Trophoblast cell (in vitro differentiated cells and primary cell): ENCODE data around the gene DNAH1.

ENCODE experiments used
- DNase-seq, 2 donors: peaks; one replicate each; pipeline ENCODE4 v3.0.0-alpha.2; 2016
- H2AFZ ChIP-seq: 2 replicates; pipeline ENCODE4 v1.6.1; 2013; ENCODE audit warnings: low read length, moderate library complexity, mild to moderate bottlenecking; ENCODE audit not compliant: insufficient read depth, poor library complexity
- H2AK5ac ChIP-seq: 2 replicates; pipeline ENCODE4 v1.6.1; 2013; ENCODE audit warnings: mild to moderate bottlenecking, low read length
- H2BK120ac ChIP-seq: 2 replicates; pipeline ENCODE4 v1.6.1; 2013; ENCODE audit warnings: low read length, mild to moderate bottlenecking, moderate library complexity; ENCODE audit not compliant: insufficient read depth, poor library complexity
- H2BK12ac ChIP-seq: 2 replicates; pipeline ENCODE4 v1.6.1; 2013; ENCODE audit warnings: mild to moderate bottlenecking, low read length, moderate library complexity
- H2BK5ac ChIP-seq: 2 replicates; pipeline ENCODE4 v1.6.1; 2013; ENCODE audit warnings: low read length, low read depth, moderate library complexity, mild to moderate bottlenecking; ENCODE audit not compliant: poor library complexity
- H3K14ac ChIP-seq: 2 replicates; pipeline ENCODE4 v1.6.1; 2013; ENCODE audit warnings: mild to moderate bottlenecking, low read length
- H3K18ac ChIP-seq: 2 replicates; pipeline ENCODE4 v1.6.1; 2013; ENCODE audit warnings: mild to moderate bottlenecking, low read length
- H3K23ac ChIP-seq: 2 replicates; pipeline ENCODE4 v1.6.1; 2013; ENCODE audit warnings: low read length
- H3K27ac ChIP-seq: 2 replicates; pipeline ENCODE4 v1.5.1; 2013; ENCODE audit warnings: low read depth, mild to moderate bottlenecking, inconsistent platforms, low read length, moderate library complexity
- H3K27me3 ChIP-seq: 2 replicates; pipeline ENCODE4 v1.6.1; 2013; ENCODE audit warnings: inconsistent platforms, mild to moderate bottlenecking, low read length, moderate library complexity; ENCODE audit not compliant: insufficient read depth
- H3K36me3 ChIP-seq, 2 experiments: 1 replicate in 1 of 2; 2 replicates in 1 of 2; pipeline ENCODE4 v1.6.1; 2013; ENCODE audit warnings: low read length in 2 of 2, mild to moderate bottlenecking in 2 of 2, moderate library complexity in 1 of 2; ENCODE audit not compliant: insufficient read depth in 2 of 2, control insufficient read depth in 1 of 2
- H3K4ac ChIP-seq: 2 replicates; pipeline ENCODE4 v1.6.1; 2013; ENCODE audit warnings: low read depth, mild to moderate bottlenecking, low read length, moderate library complexity
- H3K4me1 ChIP-seq, 2 experiments: 1 replicate in 1 of 2; 2 replicates in 1 of 2; pipeline ENCODE4 v1.6.1; 2013; ENCODE audit warnings: low read length in 2 of 2, mild to moderate bottlenecking in 2 of 2, moderate library complexity in 1 of 2; ENCODE audit not compliant: insufficient read depth in 2 of 2, control insufficient read depth in 1 of 2
- H3K4me2 ChIP-seq: 2 replicates; pipeline ENCODE4 v1.6.1; 2013; ENCODE audit warnings: inconsistent platforms, mild to moderate bottlenecking, low read length, moderate library complexity
- H3K4me3 ChIP-seq: 2 replicates; pipeline ENCODE4 v1.5.1; 2013; ENCODE audit warnings: mild to moderate bottlenecking, low read depth, low read length, inconsistent platforms
- H3K79me1 ChIP-seq: one replicate; pipeline ENCODE4 v1.6.1; 2013; ENCODE audit warnings: low read length
- H3K79me2 ChIP-seq: 2 replicates; pipeline ENCODE4 v1.6.1; 2013; ENCODE audit warnings: low read length, mild to moderate bottlenecking; ENCODE audit not compliant: control insufficient read depth, insufficient read depth, poor library complexity
- H3K9ac ChIP-seq: 2 replicates; pipeline ENCODE4 v1.6.1; 2013; ENCODE audit warnings: mild to moderate bottlenecking, low read length
- H3K9me3 ChIP-seq: 2 replicates; pipeline ENCODE4 v1.6.1; 2013; ENCODE audit warnings: low read depth, mild to moderate bottlenecking, control low read depth, inconsistent platforms, low read length; ENCODE audit not compliant: insufficient read depth
- H4K12ac ChIP-seq: 2 replicates; pipeline ENCODE4 v1.6.1; 2013; ENCODE audit warnings: low read depth, mild to moderate bottlenecking, low read length, moderate library complexity
- H4K8ac ChIP-seq: 2 replicates; pipeline ENCODE4 v1.6.1; 2013; ENCODE audit warnings: low read depth, mild to moderate bottlenecking, low read length, moderate library complexity
- H4K91ac ChIP-seq: one replicate; pipeline ENCODE4 v1.6.1; 2013; ENCODE audit warnings: low read depth, mild to moderate bottlenecking, low read length, moderate library complexity
- WGBS: extraction: QIAGEN DNeasy Blood & Tissue Kit; methylation state at CpG from one replicate; pipeline ENCODE4 v1.1.7; 2013; ENCODE audit warnings: missing lambda C conversion rate; ENCODE audit not compliant: insufficient read length, insufficient coverage; ENCODE audit errors: extremely low coverage; 5-methylcytosine and 5-hydroxymethylcytosine counted together

The DNAH1 gene

DNA sequence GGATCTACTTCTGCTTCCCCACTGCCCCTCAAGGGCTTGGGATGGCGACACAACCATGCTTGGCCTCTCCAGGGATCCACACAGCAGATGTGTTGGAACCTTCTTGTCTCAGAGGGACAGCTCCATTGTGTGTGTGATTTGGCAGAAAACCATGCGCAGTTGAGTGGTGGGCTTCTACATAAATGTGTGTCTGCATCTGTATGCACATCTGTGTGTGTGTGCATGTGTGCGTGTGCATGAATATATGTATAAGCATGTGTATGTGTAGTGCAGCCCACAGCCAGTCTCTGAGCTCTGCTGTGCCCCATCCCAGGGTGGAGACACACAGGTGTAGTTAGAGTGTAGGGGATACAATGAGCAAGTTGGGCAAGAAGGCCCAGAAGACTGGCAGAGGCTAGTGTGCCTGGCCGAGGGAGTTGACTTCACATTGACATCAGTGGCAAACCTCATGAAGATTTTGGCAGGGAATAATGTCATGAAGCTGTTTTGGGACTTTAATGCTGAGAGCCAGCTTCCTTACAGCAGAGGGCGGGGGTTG is 20.4 kb upstream of the DNAH1 start:
- H3K23ac ChIP-seq = no peak overlapping the region
- H4K8ac ChIP-seq = no peak overlapping the region
- H3K18ac ChIP-seq = no peak overlapping the region
- H2BK12ac ChIP-seq = no peak overlapping the region
- H3K9me3 ChIP-seq = no peaks in the 10 kb centered on the region
- peaks cover 10% of the 10 kb centered on the region for H3K79me1 ChIP-seq
- no peaks in the 10 kb centered on the region for H3K27me3 ChIP-seq
- DNase-seq = no peak
- no peak overlapping the region for H3K9ac ChIP-seq
- H3K14ac ChIP-seq = no peak overlapping the region
- no peak overlapping the region for H3K27ac ChIP-seq
- no peak overlapping the region for H2BK120ac ChIP-seq
- no peak overlapping the region for H4K12ac ChIP-seq
- no peak overlapping the region for H3K4me3 ChIP-seq
- H2BK5ac ChIP-seq = no peak overlapping the region
- no peak overlapping the region for H4K91ac ChIP-seq
- no peak overlapping the region for H2AFZ ChIP-seq
- H3K4ac ChIP-seq = no peak overlapping the region
- H2AK5ac ChIP-seq = no peak overlapping the region
- peaks cover 2 to 10% of the 10 kb centered on the region in 2 experiments for H3K36me3 ChIP-seq
- no peak overlapping the region for H3K4me2 ChIP-seq
- peaks cover 17 to 20% of the 10 kb centered on the region in 2 experiments for H3K4me1 ChIP-seq
- no CpG with 5 or more reads among the region's 5 CpGs for WGBS
- no peaks in the 10 kb centered on the region for H3K79me2 ChIP-seq

DNA sequence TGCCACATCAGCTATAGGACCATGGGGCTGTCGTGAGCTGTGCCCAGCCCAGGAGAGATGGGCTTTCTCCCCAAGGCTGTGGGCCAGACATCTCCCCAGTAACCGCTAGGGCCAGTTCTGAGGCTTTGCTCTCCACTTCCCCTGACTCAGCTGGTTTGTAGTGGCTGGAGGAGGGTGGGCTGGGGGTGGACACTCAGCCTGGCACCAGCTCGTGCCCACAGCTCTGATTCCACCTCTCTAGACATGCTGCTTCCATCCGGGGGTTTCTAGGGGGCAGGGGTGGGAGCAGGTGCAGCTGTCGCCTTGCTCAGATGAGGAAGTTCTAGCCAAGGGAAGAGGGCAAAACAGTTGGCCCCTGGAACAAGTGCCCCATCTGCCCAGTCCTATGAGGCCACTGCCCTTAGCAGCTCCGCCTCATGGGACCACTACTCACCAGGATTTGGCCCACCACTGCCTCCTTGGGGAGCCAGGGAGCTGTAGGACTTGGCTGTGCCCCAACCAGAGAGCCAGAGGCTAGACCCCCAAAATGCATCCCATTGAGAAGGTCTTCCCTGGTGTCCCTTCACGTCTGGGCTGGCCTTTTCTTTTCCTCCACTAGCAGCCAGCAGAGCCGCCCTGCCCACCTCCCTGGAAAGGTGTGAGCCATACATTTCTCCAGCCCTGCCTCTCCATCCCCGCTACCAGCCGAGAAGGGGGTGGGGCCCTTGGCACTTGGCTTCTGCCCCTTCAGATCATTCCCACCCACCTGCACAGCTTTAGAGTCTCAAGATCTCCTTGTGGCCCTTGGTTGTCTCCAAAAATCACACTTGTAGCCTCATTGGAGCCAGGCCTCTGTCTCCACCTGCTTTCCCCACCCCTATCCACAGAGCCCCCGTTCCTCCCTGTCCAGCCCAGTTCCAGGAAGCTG is 18.6 kb upstream of the DNAH1 start:
- Histone ChIP-seq H2BK12ac (no peak overlapping the region), H3K36me3 (peaks cover 0 to 5% of the 10 kb centered on the region in 2 experiments), H3K9me3 (peaks cover 4% of the 10 kb centered on the region), H3K79me2 (no peaks in the 10 kb centered on the region), H3K18ac (no peak overlapping the region), H3K79me1 (peaks cover 14% of the 10 kb centered on the region), H3K4me1 (peaks cover 22 to 25% of the 10 kb centered on the region in 2 experiments), H3K9ac (no peak overlapping the region), H2AK5ac (no peak overlapping the region), H3K4ac (no peak overlapping the region), H3K27me3 (no peaks in the 10 kb centered on the region), H3K14ac (no peak overlapping the region), H4K91ac (no peak overlapping the region), H2AFZ (no peak overlapping the region), H3K4me2 (no peak overlapping the region), H3K23ac (no peak overlapping the region), H3K27ac (no peak overlapping the region), H4K12ac (no peak overlapping the region), H4K8ac (no peak overlapping the region), H2BK5ac (no peak overlapping the region), H3K4me3 (no peak overlapping the region), H2BK120ac (no peak overlapping the region)
- WGBS = no CpG with 5 or more reads among the region's 11 CpGs
- DNase-seq = no peak

DNA sequence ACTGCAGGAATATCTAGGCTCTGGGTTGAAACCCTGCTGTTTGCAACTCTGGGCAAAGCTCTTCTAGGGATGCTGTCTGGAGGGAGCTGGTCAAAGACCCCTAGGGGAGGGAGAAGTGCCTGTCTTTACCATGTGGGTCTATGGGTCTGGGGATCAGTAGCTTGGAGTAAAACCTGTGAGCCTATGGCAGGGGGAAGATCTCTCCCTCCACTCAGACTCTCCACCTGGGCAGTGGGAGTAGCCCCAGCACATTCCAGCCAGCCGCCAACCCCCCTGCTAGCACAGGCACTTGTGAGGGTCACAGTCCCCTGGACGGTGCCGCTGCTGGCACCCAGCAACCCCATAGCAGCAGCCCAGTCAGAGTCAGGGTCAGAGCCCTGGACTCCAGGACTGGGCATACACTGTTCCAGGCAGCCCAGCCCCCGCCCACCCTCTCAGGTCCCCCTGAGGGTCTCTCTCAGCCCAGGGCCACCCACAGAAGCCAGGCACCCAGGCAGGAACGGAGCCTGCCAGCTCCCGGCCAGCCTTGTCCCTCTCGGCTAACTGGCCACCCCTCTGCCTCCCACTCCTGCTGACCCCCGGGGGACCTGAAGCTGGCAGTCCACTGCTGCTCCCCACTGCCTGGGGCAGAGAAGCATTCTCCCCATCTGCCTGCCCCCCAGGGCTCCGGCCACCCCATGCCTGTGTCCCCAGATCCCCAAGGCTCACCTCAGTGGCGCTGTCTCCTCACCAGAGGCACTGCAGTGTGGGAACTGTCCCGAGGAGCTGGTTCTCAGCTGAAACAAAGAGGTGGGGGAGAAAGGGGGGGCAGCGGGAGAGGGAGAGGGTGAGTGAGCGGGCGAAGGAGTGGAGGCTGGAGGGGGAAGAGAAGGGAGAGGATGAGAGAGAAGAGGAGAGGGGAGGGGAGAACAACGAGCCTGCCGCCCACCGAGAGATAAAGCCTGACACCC is 17.7 kb upstream of the DNAH1 start:
- no peak for DNase-seq
- Histone ChIP-seq H3K23ac (no peak overlapping the region), H3K4ac (no peak overlapping the region), H3K27ac (no peak overlapping the region), H2AFZ (no peak overlapping the region), H3K9me3 (peaks cover 4% of the 10 kb centered on the region), H4K8ac (no peak overlapping the region), H3K4me3 (no peak overlapping the region), H3K79me2 (no peaks in the 10 kb centered on the region), H4K12ac (no peak overlapping the region), H4K91ac (peak overlapping the region; percentile 64), H3K4me1 (peaks cover 24 to 25% of the 10 kb centered on the region in 2 experiments), H2AK5ac (no peak overlapping the region), H2BK5ac (peak overlapping the region; percentile 44), H3K9ac (no peak overlapping the region), H3K14ac (peak overlapping the region; percentile 70), H3K79me1 (peaks cover 14% of the 10 kb centered on the region), H2BK120ac (peak overlapping the region; percentile 21), H3K36me3 (no peaks in the 10 kb centered on the region), H3K4me2 (no peak overlapping the region), H2BK12ac (peak overlapping the region; percentile 81), H3K18ac (peak overlapping the region; percentile 28), H3K27me3 (no peaks in the 10 kb centered on the region)
- no CpG with 5 or more reads among the region's 17 CpGs for WGBS

DNA sequence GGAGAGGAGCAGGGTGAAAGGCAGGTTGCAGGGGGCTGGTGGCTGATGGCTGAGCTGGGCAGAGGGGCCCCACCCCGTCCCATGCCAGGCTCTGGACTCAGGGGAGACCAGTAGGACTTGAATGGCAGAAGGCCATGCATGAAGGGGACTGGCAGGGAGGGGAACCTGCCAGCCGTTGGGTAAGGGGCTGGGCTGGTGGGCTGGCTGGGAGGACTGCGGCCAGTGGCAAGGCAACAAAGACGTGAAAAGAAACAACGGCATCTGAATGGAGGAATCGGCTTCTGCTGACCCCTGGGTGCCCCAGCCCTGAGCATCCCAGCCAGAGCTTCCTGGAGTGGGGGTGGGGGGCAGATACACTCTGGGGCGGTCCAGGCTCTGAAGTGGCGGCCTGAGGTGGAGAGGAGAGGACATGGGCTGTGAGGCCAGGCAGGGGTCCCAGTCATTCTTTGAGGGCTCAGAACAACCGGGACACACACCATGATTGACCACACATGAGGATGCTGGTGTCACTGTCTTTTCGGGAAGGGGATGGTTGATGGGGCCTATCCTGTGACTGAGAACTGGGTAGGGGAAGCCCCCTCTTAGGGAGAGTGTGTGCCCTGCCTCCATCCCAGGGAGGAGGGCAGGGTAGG is 16.8 kb upstream of the DNAH1 start:
- Histone ChIP-seq H4K91ac (peak overlapping the region; percentile 44), H3K27ac (no peak overlapping the region), H4K8ac (no peak overlapping the region), H2AK5ac (peak overlapping the region; percentile 90), H3K4me2 (peak overlapping the region; percentile 4), H3K9me3 (peaks cover 4% of the 10 kb centered on the region), H3K4me1 (peaks cover 24 to 25% of the 10 kb centered on the region in 2 experiments), H3K79me2 (no peaks in the 10 kb centered on the region), H2BK5ac (no peak overlapping the region), H2BK120ac (peak overlapping the region; percentile 21), H3K36me3 (no peaks in the 10 kb centered on the region), H2BK12ac (peak overlapping the region; percentile 68), H3K27me3 (no peaks in the 10 kb centered on the region), H3K23ac (no peak overlapping the region), H3K18ac (no peak overlapping the region), H3K4me3 (peak overlapping the region; percentile 29), H4K12ac (no peak overlapping the region), H3K4ac (no peak overlapping the region), H3K79me1 (peaks cover 14% of the 10 kb centered on the region), H2AFZ (peak overlapping the region; percentile 30), H3K14ac (peak overlapping the region; percentile 44), H3K9ac (no peak overlapping the region)
- WGBS = no CpG with 5 or more reads among the region's 10 CpGs
- no peak for DNase-seq
